BLaER1 treated with 17β-estradiol and CSF1 and Interleukin-3, amounts not matched to agents 10 nM and 100 nM (cell line): Measurements from ENCODE around the gene BSPRY.
"Not testable (repeated sequence)": the region's sequence is repeated elsewhere in the genome, so short reads cannot be mapped to it uniquely, and the experiment has no call there.

Experiments used
- H3K27ac ChIP-seq, 11 experiments: shearing (Covaris generic); formaldehyde crosslinking; 2 replicates each; pipeline ENCODE4 v1.8.1; 2022
- H3K27me3 ChIP-seq, 11 experiments: shearing (Covaris generic); formaldehyde crosslinking; 2 replicates each; pipeline ENCODE4 v1.8.1; 2022
- H3K36me3 ChIP-seq, 11 experiments: shearing (Covaris generic); formaldehyde crosslinking; 2 replicates each; pipeline ENCODE4 v1.8.1; 2022
- H3K4me1 ChIP-seq, 10 experiments: shearing (Covaris generic); formaldehyde crosslinking; 2 replicates each; pipeline ENCODE4 v1.8.1; 2022
- H3K4me2 ChIP-seq, 11 experiments: shearing (Covaris generic); formaldehyde crosslinking; 2 replicates each; pipeline ENCODE4 v1.8.1; 2022
- H3K4me3 ChIP-seq, 10 experiments: shearing (Covaris generic); formaldehyde crosslinking; 2 replicates each; pipeline ENCODE4 v1.8.1; 2022
- H3K9ac ChIP-seq, 11 experiments: shearing (Covaris generic); formaldehyde crosslinking; 2 replicates each; pipeline ENCODE4 v1.8.1; 2022
- H3K9me3 ChIP-seq, 11 experiments: shearing (Covaris generic); formaldehyde crosslinking; replicated peaks in 1 of 11; 2 replicates each; pipeline ENCODE4 v1.8.1; 2022
- H4K20me1 ChIP-seq, 11 experiments: shearing (Covaris generic); formaldehyde crosslinking; 2 replicates each; pipeline ENCODE4 v1.8.1; 2022
- Cebpa-rat ChIP-seq, 11 experiments: shearing (Covaris generic); IDR thresholded peaks; 2 replicates each; pipeline ENCODE4 v1.8.1; 2022

The BSPRY gene

DNA sequence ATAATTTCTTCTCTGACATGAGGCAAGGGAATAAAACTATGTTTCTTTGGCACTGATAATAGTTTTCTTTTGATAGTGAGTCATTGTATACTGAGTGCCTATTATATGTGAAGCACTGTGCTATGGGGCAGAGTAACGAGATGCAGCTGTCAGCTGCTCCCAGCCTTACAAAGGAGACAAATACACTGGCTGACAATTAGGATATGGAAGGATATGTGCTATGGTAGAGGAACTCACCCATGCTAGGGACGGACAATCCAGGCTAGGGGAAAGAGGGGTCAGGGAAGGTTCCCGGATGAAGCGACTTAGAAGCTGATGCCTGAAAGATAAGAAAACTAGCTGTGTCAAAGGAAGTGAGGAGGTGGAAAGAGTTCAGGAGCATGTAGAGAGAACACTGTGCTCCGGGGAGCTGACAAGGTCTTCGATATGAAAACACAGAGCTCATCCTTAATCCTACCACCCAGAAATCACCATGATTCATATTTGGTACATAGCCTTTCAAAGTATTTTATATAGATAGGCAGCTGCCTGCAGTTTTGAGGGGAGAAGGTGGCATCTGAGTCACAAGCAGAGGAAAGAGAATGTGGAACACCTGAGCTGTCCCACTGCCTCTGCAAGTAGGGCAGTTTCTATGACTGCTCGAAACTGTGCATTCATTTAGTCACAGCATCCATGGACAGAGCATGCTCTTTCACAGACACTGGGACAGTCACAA lies 12.1 kb downstream of the BSPRY start:
- Histone ChIP-seq H3K4me2 (no peak overlapping the region), H3K27ac (no peak overlapping the region), H3K27me3 (no peaks in the 10 kb centered on the region), H3K4me3 (no peak overlapping the region), H4K20me1 (no peaks in the 10 kb centered on the region), H3K4me1 (peaks cover 0 to 18% (median 0%) of the 10 kb centered on the region in 10 experiments; a peak in 6 of 20 replicates), H3K9ac (no peak overlapping the region), H3K36me3 (peaks cover 0 to 4% (median 0%) of the 10 kb centered on the region in 11 experiments; a peak in 3 of 22 replicates), H3K9me3 (no peaks in the 10 kb centered on the region)
- no peak for TF ChIP-seq Cebpa-rat (IDR thresholded peaks at IDR 0.05)

DNA sequence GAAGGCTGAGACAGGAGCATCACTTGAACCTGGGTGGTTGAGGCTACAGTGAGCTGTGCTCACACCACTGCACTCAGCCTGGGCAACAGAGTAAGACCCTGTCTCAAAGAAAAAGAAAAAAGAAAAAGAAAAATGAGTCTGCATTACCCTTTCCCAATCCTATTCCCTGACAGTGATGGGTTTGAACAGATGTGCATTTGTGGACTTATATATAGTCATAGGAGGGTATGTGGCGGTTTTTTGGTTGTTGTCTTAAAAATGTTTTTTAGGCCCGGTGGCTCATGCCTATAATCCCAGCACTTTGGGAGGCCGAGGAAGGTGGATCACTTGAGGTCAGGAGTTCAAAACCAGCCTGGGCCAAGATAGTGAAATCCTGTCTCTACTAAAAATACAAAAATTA lies 14.0 kb downstream of the BSPRY start:
- Histone ChIP-seq H4K20me1 (no peaks in the 10 kb centered on the region), H3K36me3 (peaks cover 0 to 4% (median 0%) of the 10 kb centered on the region in 11 experiments; a peak in 3 of 22 replicates), H3K4me2 (no peak overlapping the region), H3K4me1 (peaks cover 0 to 18% (median 0%) of the 10 kb centered on the region in 10 experiments; a peak in 6 of 20 replicates), H3K4me3 (no peak overlapping the region), H3K27me3 (no peaks in the 10 kb centered on the region), H3K9ac (no peak overlapping the region), H3K27ac (no peak overlapping the region), H3K9me3 (no peaks in the 10 kb centered on the region)
- TF ChIP-seq Cebpa-rat (IDR thresholded peaks at IDR 0.05) = no peak

DNA sequence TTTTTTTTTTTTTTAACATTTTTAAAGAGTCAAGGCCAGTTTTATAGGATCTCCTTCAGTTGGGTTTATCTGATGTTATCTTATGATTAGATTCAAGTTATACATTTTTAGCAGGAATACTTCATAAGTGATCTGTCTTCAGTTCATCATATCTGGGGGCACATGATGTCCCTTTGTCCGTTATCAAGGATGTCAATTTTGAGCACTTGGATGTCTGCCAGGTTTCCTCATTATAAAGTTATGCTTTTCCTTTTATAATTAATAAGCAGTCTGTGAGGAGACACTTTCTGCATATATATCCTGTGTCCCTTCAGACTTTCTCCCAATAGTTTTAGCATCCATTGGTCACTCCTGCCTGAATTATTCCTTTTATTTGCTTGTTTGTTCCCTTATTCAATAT lies 15.6 kb downstream of the BSPRY start:
- no peaks in the 10 kb centered on the region for H3K27me3 ChIP-seq
- H3K4me3 ChIP-seq = no peak overlapping the region
- no peaks in the 10 kb centered on the region; a peak in 1 of 22 replicates for H4K20me1 ChIP-seq
- H3K9me3 ChIP-seq = no peaks in the 10 kb centered on the region
- peak overlapping the region in 1 of 11 experiments; percentile 36; a peak in 2 of 22 replicates for H3K27ac ChIP-seq
- no peak overlapping the region for H3K9ac ChIP-seq
- 0 out of 22 replicates have a peak overlapping the region, but pooled peaks of 1 of the 11 experiments have one; percentile 8 for H3K4me2 ChIP-seq
- peaks cover 0 to 12% (median 0%) of the 10 kb centered on the region in 11 experiments; a peak in 4 of 22 replicates for H3K36me3 ChIP-seq
- TF ChIP-seq Cebpa-rat (IDR thresholded peaks at IDR 0.05) = no peak
- H3K4me1 ChIP-seq = peaks cover 0 to 18% (median 0%) of the 10 kb centered on the region in 10 experiments; a peak in 6 of 20 replicates

- H4K20me1 ChIP-seq, H3K27me3 ChIP-seq, H3K9me3 ChIP-seq, H3K9ac ChIP-seq, H3K4me3 ChIP-seq: not testable (repeated sequence)
- Histone ChIP-seq H3K36me3 (peaks cover 0 to 13% (median 0%) of the 10 kb centered on the region in 11 experiments; a peak in 4 of 22 replicates), H3K27ac (peak overlapping the region in 1 of 11 experiments; percentile 36; a peak in 2 of 22 replicates), H3K4me2 (peak overlapping the region in 3 of 11 experiments; percentile 2 to 39 (median 8); a peak in 5 of 22 replicates), H3K4me1 (peaks cover 0 to 18% (median 0%) of the 10 kb centered on the region in 10 experiments; a peak in 6 of 20 replicates)
- TF ChIP-seq Cebpa-rat (IDR thresholded peaks at IDR 0.05) = 0 out of 22 replicates have a peak, but pooled peaks of 1 of the 11 experiments have one; percentile 44
Observed at GRCh38 chr9:113365652-113366051, 16.3 kb downstream of the BSPRY start.

DNA sequence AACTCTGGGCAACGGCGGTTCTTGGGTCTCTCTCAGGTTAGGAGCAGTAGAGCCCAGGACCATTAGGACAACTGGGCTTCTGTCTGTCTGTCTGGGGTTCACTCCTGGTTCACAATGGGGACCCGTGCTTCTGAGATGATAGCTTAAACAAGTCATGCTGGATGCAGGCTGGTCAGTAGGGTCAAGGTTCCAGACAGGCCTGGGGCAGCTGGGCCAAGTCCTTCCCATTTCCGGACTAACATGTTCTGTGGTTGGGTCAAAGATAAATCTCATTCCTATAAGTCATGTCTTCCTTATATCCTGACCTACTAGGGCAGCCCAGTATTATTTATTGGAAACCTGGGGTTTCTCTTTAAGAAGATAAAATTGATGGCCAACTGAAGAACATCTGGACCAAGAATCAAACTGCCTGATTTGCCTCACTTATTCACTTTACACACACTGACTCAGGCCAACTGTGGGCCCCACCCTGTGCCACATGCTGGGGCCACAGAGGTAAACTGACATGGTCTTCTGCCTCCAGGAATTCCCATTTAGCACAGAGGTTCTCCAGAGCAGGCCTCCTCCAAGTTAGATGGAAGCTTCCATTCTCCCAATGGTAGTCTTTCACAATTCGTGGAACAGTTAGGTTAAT lies 19.1 kb downstream of the BSPRY start:
- no peak overlapping the region for H3K9ac ChIP-seq
- H3K36me3 ChIP-seq = peaks cover 6 to 23% (median 11%) of the 10 kb centered on the region in 11 experiments
- no peak overlapping the region for H3K4me2 ChIP-seq
- TF ChIP-seq Cebpa-rat (IDR thresholded peaks at IDR 0.05) = no peak
- H3K9me3 ChIP-seq = no peaks in the 10 kb centered on the region
- no peaks in the 10 kb centered on the region for H3K27me3 ChIP-seq
- no peak overlapping the region for H3K4me3 ChIP-seq
- peaks cover 0 to 3% (median 0%) of the 10 kb centered on the region in 11 experiments; a peak in 3 of 22 replicates for H4K20me1 ChIP-seq
- no peak overlapping the region for H3K27ac ChIP-seq
- H3K4me1 ChIP-seq = peaks cover 0 to 18% (median 0%) of the 10 kb centered on the region in 10 experiments; a peak in 6 of 20 replicates

DNA sequence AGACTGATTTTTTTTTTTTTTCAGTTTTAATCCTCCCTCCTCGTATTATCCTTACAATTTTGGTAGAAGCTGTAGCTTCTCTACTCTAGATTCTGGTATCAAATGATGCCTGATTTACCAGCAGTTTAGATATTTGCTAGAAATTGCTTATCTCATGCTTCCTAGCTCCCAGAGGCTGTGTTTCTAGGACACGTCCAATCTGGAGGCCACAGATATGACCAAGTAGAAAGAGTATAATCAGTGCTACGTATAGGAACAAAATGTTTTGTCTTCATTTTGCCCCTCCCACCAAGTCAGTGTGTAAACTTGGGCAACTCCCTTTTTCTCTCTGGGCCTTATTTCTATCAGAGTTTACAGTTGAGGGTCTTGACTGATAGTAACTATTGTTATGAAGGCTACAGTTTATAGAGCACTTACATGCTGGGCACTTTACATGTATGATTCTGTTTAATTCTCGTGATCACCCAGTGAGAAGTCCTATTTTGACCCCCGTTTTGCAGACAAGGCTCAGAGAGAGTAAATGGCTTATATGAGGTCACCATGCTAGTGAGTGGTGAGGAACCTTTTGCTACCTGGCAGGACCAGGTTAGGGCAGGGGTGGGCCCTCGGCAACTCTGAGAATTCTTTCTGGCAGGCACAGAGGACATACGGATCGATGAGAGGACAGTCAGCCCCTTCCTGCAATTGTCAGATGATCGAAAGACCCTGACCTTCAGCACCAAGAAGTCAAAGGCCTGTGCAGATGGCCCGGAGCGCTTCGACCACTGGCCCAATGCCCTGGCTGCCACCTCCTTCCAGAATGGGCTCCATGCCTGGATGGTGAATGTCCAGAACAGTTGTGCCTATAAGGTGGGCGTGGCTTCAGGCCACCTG lies 19.9 kb downstream of the BSPRY start:
- no peak overlapping the region for H3K9ac ChIP-seq
- no peak overlapping the region for H3K4me2 ChIP-seq
- TF ChIP-seq Cebpa-rat (IDR thresholded peaks at IDR 0.05) = no peak

DNA sequence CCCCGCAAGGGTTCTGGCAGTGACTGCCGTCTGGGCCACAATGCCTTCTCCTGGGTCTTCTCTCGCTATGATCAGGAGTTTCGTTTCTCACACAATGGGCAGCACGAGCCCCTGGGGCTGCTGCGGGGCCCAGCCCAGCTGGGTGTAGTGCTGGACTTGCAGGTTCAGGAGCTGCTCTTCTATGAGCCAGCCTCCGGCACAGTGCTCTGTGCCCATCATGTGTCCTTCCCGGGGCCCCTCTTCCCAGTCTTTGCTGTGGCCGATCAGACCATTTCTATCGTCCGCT lies 20.5 kb downstream of the BSPRY start:
- H3K27me3 ChIP-seq = no peaks in the 10 kb centered on the region
- H3K4me3 ChIP-seq = no peak overlapping the region
- peaks cover 0 to 13% (median 0%) of the 10 kb centered on the region in 10 experiments; a peak in 6 of 20 replicates for H3K4me1 ChIP-seq
- no peaks in the 10 kb centered on the region for H3K9me3 ChIP-seq
- peaks cover 0 to 14% (median 0%) of the 10 kb centered on the region in 11 experiments; a peak in 4 of 22 replicates for H4K20me1 ChIP-seq
- no peak overlapping the region for H3K4me2 ChIP-seq
- peaks cover 19 to 35% (median 22%) of the 10 kb centered on the region in 11 experiments for H3K36me3 ChIP-seq
- no peak overlapping the region for H3K27ac ChIP-seq
- no peak for TF ChIP-seq Cebpa-rat (IDR thresholded peaks at IDR 0.05)
- no peak overlapping the region for H3K9ac ChIP-seq

More for the DNA sequence above, 19.9 kb downstream of the BSPRY start:
- Histone ChIP-seq H3K27ac (no peak overlapping the region), H3K4me1 (peaks cover 0 to 13% (median 0%) of the 10 kb centered on the region in 10 experiments; a peak in 6 of 20 replicates), H3K4me3 (no peak overlapping the region), H3K36me3 (peaks cover 13 to 30% (median 18%) of the 10 kb centered on the region in 11 experiments), H3K27me3 (no peaks in the 10 kb centered on the region), H4K20me1 (peaks cover 0 to 10% (median 0%) of the 10 kb centered on the region in 11 experiments; a peak in 4 of 22 replicates), H3K9me3 (no peaks in the 10 kb centered on the region)

- H3K4me2 ChIP-seq = no peak overlapping the region
- H3K9me3 ChIP-seq = no peaks in the 10 kb centered on the region
- H3K27ac ChIP-seq = no peak overlapping the region
- TF ChIP-seq Cebpa-rat (IDR thresholded peaks at IDR 0.05) = no peak
- H3K36me3 ChIP-seq = peaks cover 22 to 42% (median 29%) of the 10 kb centered on the region in 11 experiments
- no peak overlapping the region for H3K4me3 ChIP-seq
- H3K4me1 ChIP-seq = peaks cover 5 to 11% (median 8%) of the 10 kb centered on the region in 10 experiments; a peak in 19 of 20 replicates
- no peak overlapping the region for H3K9ac ChIP-seq
- peaks cover 0 to 21% (median 0%) of the 10 kb centered on the region in 11 experiments; a peak in 6 of 22 replicates for H4K20me1 ChIP-seq
- H3K27me3 ChIP-seq = no peaks in the 10 kb centered on the region
Observed at GRCh38 chr9:113370806-113371325, 21.5 kb downstream of the BSPRY start.
